ENCODE data around the gene FBXW4. TPM values are rescaled to one million over a fixed set of nuclear protein-coding genes. Genes with fewer than 3 reads are reported as not detected.

Gene FBXW4
- total and polyA plus RNA-seq, 9 of the 15 experiments (the other 6 are each of a cell fraction or from before 2014, with no cell fraction given): 1.0 to 10.6 (median 5.4) TPM

GRCh38 chr10:101612872-101613271, 82.1 kb downstream of the FBXW4 start:
- POLR2A ChIA-PET: no interaction called here
- Histone ChIP-seq H3K4me1 (replicated peaks in 1 of 2; ENCODE audit: control insufficient read depth in 2 of 2, insufficient read depth in 2 of 2, low read length in 2 of 2) (no peaks in the 10 kb centered on the region; a peak in 1 of 5 replicates), H3K9ac (ENCODE audit: insufficient read depth in 1 of 2, low read depth in 2 of 2, low read length in 2 of 2) (no peak overlapping the region), H3K27ac (ENCODE audit: extremely low read depth, low read depth, low read length) (no peak overlapping the region), H3K36me3 (ENCODE audit: control insufficient read depth, insufficient read depth, low read length) (no peaks in the 10 kb centered on the region), H3K9me1 (ENCODE audit: control insufficient read depth, insufficient read depth, low read length) (no peaks in the 10 kb centered on the region), H3K27me3 (ENCODE audit: control insufficient read depth in 2 of 2, insufficient read depth in 2 of 2, low read length in 2 of 2) (no peaks in the 10 kb centered on the region), H2AFZ (ENCODE audit: low read depth, low read length) (no peak overlapping the region), H4K20me1 (replicated peaks; ENCODE audit: control insufficient read depth, insufficient read depth, low read length) (no peaks in the 10 kb centered on the region), H3K4me2 (ENCODE audit: insufficient read depth, low read length) (no peak overlapping the region), H3K9me3 (replicated peaks; ENCODE audit: control insufficient read depth, insufficient read depth, low read depth, low read length) (no peaks in the 10 kb centered on the region), H3K4me3 (no peak overlapping the region), H3K79me2 (ENCODE audit: control insufficient read depth, insufficient read depth, low read length) (no peaks in the 10 kb centered on the region)
- BruUV-seq (replicated peaks): no TSS peak
- no peak for DNase-seq (ENCODE audit: extremely low read depth in 1 of 4, low spot score in 3 of 4)
- intact Hi-C loops (cut with micrococcal nuclease): no loop called here
- in situ Hi-C loops (cut with MboI): no loop called here
- no peak for FAIRE-seq
- CTCF ChIA-PET (ENCODE audit: low intra/inter-chr PET ratio): no interaction called here
- ATAC-seq: no peak
- 40% methylated on average over 3 of the region's 10 CpGs for WGBS (ENCODE audit: insufficient coverage, low coverage, missing lambda C conversion rate)
- TF ChIP-seq MCM2 (IDR thresholded peaks at IDR 0.05; ENCODE audit: low read depth) (no peak), HNRNPH1 (optimal IDR thresholded peaks at IDR 0.05; ENCODE audit: low read depth, low read length) (no peak), EP400 (IDR thresholded peaks at IDR 0.05) (no peak), ZNF12 (CRISPR knock-in tag; IDR thresholded peaks at IDR 0.05) (no peak), KAT7 (CRISPR knock-in tag; IDR thresholded peaks at IDR 0.05; ENCODE audit: borderline replicate concordance) (no peak), DMBX1 (CRISPR knock-in tag; IDR thresholded peaks at IDR 0.05; ENCODE audit: borderline replicate concordance) (no peak), ZNF699 (CRISPR knock-in tag; IDR thresholded peaks at IDR 0.05; ENCODE audit: insufficient replicate concordance) (no peak), ZNF143 (CRISPR knock-in tag; IDR thresholded peaks at IDR 0.05) (no peak), FOXM1 (IDR thresholded peaks at IDR 0.05; ENCODE audit: low read depth) (no peak), FOXM1 (CRISPR knock-in tag; IDR thresholded peaks at IDR 0.05; ENCODE audit: low read depth) (no peak), KLF6 (CRISPR knock-in tag; IDR thresholded peaks at IDR 0.05; ENCODE audit: borderline replicate concordance) (no peak), DIDO1 (tag; IDR thresholded peaks at IDR 0.05; ENCODE audit: low read depth) (no peak)
- TF ChIP-seq, protein P1, sequence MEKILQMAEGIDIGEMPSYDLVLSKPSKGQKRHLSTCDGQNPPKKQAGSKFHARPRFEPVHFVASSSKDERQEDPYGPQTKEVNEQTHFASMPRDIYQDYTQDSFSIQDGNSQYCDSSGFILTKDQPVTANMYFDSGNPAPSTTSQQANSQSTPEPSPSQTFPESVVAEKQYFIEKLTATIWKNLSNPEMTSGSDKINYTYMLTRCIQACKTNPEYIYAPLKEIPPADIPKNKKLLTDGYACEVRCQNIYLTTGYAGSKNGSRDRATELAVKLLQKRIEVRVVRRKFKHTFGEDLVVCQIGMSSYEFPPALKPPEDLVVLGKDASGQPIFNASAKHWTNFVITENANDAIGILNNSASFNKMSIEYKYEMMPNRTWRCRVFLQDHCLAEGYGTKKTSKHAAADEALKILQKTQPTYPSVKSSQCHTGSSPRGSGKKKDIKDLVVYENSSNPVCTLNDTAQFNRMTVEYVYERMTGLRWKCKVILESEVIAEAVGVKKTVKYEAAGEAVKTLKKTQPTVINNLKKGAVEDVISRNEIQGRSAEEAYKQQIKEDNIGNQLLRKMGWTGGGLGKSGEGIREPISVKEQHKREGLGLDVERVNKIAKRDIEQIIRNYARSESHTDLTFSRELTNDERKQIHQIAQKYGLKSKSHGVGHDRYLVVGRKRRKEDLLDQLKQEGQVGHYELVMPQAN (IDR thresholded peaks at IDR 0.05; ENCODE audit: borderline replicate concordance): no peak
- TF ChIP-seq, protein P2, sequence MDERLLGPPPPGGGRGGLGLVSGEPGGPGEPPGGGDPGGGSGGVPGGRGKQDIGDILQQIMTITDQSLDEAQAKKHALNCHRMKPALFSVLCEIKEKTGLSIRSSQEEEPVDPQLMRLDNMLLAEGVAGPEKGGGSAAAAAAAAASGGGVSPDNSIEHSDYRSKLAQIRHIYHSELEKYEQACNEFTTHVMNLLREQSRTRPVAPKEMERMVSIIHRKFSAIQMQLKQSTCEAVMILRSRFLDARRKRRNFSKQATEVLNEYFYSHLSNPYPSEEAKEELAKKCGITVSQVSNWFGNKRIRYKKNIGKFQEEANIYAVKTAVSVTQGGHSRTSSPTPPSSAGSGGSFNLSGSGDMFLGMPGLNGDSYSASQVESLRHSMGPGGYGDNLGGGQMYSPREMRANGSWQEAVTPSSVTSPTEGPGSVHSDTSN (CRISPR knock-in tag; IDR thresholded peaks at IDR 0.05; ENCODE audit: low read depth): no peak
- TF ChIP-seq, protein P2 (tag; conservative IDR thresholded peaks at IDR 0.05; ENCODE audit: low read depth): no peak
- TF ChIP-seq, protein P3, sequence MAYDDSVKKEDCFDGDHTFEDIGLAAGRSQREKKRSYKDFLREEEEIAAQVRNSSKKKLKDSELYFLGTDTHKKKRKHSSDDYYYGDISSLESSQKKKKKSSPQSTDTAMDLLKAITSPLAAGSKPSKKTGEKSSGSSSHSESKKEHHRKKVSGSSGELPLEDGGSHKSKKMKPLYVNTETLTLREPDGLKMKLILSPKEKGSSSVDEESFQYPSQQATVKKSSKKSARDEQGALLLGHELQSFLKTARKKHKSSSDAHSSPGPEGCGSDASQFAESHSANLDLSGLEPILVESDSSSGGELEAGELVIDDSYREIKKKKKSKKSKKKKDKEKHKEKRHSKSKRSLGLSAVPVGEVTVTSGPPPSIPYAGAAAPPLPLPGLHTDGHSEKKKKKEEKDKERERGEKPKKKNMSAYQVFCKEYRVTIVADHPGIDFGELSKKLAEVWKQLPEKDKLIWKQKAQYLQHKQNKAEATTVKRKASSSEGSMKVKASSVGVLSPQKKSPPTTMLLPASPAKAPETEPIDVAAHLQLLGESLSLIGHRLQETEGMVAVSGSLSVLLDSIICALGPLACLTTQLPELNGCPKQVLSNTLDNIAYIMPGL (CRISPR knock-in tag; IDR thresholded peaks at IDR 0.05): no peak

Data from K562 (cell line).